HAP-1 (cell line): ENCODE results near the gene TRIM47.

ENCODE experiments used
- DNase-seq, 2 experiments: peaks; one replicate each; pipeline ENCODE4 v3.0.0-alpha.2; 2016 to 2020; ENCODE audit warnings: low spot score in 2 of 2
- H3K27me3 ChIP-seq: fragments of 250-450 bp; sonication (Bioruptor Pico); 2 replicates; pipeline ENCODE4 v1.5.1; 2020; ENCODE audit warnings: low read depth, mild to moderate bottlenecking, moderate library complexity
- H3K36me3 ChIP-seq: fragments of 250-450 bp; sonication (Bioruptor Pico); replicated peaks from 2 replicates; pipeline ENCODE4 v1.5.1; 2020; ENCODE audit warnings: mild to moderate bottlenecking
- H3K4me1 ChIP-seq: fragments of 250-450 bp; sonication (Bioruptor Pico); 2 replicates; pipeline ENCODE4 v1.5.1; 2020; ENCODE audit warnings: mild to moderate bottlenecking
- H3K4me3 ChIP-seq: fragments of 250-450 bp; sonication (Bioruptor Pico); 2 replicates; pipeline ENCODE4 v1.5.1; 2020; ENCODE audit warnings: mild to moderate bottlenecking, moderate library complexity
- H3K9me3 ChIP-seq: fragments of 250-450 bp; sonication (Bioruptor Pico); 2 replicates; pipeline ENCODE4 v1.5.1; 2020; ENCODE audit warnings: mild to moderate bottlenecking, moderate library complexity
- in situ Hi-C: fragments of 300-500 bp; cut with MboI; formaldehyde crosslinking; loops from 3 replicates; pipeline ENCODE4 v1.14.3; 2020; ENCODE audit warnings: low sequenced_read_pairs, inconsistent platforms, mixed read lengths

The TRIM47 gene

DNA sequence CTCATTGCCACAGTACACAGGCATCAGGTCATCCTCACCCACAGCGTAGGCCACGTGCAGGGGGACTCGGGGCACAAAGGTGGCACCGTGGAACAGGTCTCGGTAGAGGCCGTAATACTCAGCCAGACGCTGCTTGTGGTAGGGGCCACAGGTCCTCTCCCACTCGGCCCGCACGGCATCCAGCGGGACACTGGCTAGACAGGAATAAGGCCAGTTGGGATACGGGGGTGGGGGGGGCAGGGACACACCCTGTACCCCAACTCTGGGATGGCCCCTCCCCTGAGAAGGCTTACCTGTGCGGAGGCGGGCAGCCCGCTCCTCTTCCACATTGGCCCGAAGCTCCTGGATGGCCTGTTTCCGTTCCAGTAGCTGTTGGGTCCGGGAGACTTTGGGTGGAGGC is 23.3 kb upstream of the TRIM47 start:
- DNase-seq = no peak
- H3K27me3 ChIP-seq = no peaks in the 10 kb centered on the region
- H3K4me3 ChIP-seq = no peak overlapping the region
- peaks cover 57% of the 10 kb centered on the region for H3K36me3 ChIP-seq
- no peaks in the 10 kb centered on the region for H3K9me3 ChIP-seq
- in situ Hi-C loops = loop anchor here (25.0 kb wide), 1 partner anchor 386 kb away; no protein-coding TSS in a partner anchor
- H3K4me1 ChIP-seq = peaks cover 9% of the 10 kb centered on the region

DNA sequence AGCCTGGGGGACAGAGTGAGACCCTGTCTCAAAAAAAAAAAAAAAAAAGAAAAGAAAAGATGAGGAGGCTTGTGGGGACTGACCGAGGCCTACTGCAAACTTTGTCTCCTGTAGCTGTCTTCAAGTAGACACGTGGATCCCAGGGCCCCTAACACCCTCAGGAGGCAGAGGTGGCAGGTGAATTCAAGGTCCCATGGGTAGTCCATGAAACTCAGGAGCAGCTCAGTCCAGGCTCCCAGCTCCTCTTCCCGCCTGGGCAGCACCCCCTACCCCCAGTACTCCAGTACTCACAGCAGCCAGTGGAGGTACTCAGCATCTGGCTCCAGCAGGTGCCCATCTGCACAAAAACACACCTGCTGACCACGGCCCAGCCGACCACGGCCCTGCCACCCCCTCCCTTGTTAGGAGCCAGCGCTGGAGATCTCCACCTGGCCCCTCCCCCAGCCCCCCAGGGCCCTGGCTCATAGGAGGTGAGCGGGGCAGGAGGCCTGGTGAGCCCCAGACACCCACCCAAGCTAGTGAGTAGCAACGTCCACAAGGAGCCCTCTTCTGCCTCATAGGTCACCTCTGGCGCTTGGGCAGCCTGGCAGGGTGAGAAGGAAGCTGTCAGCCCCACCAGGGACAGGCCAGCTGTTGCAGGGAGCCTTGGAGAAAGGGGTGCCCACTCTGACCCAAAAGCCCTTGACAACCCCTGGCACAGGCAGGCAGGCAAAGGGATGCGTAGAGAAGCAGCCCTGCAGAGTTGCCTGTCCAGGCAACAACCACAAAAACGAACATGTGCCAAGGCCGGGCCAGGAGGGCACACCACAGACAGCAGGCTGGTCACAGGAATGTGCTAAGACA is 22.5 kb upstream of the TRIM47 start:
- in situ Hi-C loops = loop anchor here (25.0 kb wide), 1 partner anchor 386 kb away; no protein-coding TSS in a partner anchor
- no peak for DNase-seq
- Histone ChIP-seq H3K9me3 (no peaks in the 10 kb centered on the region), H3K4me3 (no peak overlapping the region), H3K4me1 (peaks cover 9% of the 10 kb centered on the region), H3K27me3 (no peaks in the 10 kb centered on the region), H3K36me3 (peaks cover 57% of the 10 kb centered on the region)

DNA sequence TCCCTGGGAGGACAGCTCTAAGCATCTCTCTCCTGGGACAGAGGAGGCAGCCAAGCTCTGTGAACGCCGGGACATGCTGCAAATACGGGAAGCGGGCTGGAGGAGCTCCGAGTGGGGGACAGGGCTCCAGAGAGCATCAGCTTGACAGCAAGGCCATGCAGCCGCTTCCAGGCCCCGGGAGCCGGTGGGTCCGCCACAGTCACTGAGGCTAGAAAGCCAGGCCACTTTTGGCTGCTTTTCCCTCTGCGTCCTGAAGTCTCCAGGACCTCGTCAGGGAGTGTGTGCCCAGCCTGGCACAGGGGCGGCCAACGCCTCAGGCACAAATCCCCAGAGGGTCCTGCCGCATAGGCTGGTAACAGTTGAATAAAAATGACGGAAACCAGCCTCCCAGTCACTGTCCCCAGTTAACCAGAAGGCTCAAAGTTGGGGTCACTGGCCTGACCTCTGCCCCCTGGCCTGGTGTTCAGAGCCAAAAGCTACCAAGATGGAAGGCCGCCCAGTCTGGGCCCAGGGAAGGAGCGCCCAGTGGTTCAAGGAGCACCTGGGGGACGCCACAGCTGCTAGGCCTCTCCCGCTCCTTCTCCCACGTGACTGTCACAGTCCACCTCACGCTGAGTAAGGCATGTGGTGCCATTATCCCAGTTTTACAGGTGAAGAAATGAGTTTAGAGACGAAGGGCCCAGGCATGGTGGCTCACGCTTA is 21.5 kb upstream of the TRIM47 start:
- Histone ChIP-seq H3K36me3 (peaks cover 57% of the 10 kb centered on the region), H3K4me1 (peaks cover 9% of the 10 kb centered on the region), H3K27me3 (no peaks in the 10 kb centered on the region), H3K9me3 (no peaks in the 10 kb centered on the region), H3K4me3 (no peak overlapping the region)
- DNase-seq = no peak
- in situ Hi-C loops = loop anchor here (25.0 kb wide), 1 partner anchor 387 kb away; no protein-coding TSS in a partner anchor

DNA sequence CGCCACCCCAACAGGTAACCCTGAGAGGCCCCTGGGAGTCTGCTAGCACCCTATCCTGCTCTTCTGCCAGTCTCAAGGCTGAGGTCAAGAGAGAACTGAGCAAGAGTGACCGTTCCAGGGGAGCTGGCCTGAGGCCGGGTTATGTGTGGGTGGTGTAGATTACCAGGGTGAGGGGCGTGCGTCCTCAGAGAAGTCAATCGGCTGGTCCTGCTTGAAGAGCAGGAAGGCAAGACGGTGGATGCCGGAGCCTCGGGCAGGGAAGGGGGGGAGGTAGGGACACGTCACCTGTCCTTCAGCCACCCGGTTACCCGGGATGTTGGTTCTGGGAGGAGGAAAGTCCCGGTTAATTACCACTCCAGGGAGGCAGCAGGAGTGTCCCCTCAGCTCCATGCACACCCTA is 21.0 kb upstream of the TRIM47 start:
- Histone ChIP-seq H3K27me3 (no peaks in the 10 kb centered on the region), H3K4me1 (peaks cover 9% of the 10 kb centered on the region), H3K9me3 (no peaks in the 10 kb centered on the region), H3K36me3 (peaks cover 57% of the 10 kb centered on the region), H3K4me3 (no peak overlapping the region)
- DNase-seq = no peak
- in situ Hi-C loops = no loop called here

DNA sequence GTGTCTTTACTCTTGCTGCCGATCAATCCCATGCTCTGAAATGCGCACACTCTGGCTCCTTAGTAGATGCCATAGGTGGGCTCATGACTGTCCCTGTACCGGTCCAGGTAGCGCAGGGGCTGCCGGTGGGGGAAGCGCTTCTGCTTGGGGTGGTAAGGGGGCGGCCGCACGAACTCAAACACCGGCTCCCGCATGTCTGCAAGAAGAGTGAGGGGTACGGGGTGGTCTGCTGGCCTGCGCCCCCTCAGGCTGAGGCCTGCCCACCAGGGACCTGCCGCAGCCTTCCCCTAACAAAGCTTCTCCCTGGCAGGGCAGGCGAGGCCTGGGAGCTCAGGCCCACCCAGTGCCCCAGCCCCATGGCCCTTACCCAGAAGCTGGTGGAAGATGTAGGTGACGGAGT is 20.4 kb upstream of the TRIM47 start:
- Histone ChIP-seq H3K4me3 (no peak overlapping the region), H3K9me3 (no peaks in the 10 kb centered on the region), H3K4me1 (peaks cover 8% of the 10 kb centered on the region), H3K27me3 (no peaks in the 10 kb centered on the region), H3K36me3 (peaks cover 57% of the 10 kb centered on the region)
- in situ Hi-C loops = no loop called here
- no peak for DNase-seq

DNA sequence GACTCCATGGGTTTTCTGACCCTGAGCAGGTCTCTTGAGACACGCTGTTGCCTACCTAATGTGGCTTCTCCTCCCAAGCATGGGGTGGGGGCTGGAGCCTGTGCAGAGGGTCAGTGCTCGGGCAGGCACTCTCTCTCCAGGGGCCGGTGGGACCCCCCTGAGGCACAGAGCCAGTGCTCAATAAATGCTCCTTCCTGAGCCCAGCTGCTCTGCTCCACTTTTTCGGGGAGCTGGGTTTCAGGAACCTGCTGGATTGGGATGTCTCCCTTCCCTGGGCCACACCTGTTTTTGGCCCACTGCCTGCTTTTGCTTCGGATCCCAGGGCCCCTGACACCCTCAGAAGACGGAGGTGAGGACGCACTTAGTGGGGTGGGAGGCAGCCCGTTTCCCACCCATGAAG is 19.7 kb upstream of the TRIM47 start:
- peaks cover 57% of the 10 kb centered on the region for H3K36me3 ChIP-seq
- in situ Hi-C loops = no loop called here
- no peak for DNase-seq
- H3K9me3 ChIP-seq = no peaks in the 10 kb centered on the region
- H3K4me3 ChIP-seq = no peak overlapping the region
- peaks cover 3% of the 10 kb centered on the region; the same call in 1 of the 2 replicates for H3K4me1 ChIP-seq
- H3K27me3 ChIP-seq = no peaks in the 10 kb centered on the region

DNA sequence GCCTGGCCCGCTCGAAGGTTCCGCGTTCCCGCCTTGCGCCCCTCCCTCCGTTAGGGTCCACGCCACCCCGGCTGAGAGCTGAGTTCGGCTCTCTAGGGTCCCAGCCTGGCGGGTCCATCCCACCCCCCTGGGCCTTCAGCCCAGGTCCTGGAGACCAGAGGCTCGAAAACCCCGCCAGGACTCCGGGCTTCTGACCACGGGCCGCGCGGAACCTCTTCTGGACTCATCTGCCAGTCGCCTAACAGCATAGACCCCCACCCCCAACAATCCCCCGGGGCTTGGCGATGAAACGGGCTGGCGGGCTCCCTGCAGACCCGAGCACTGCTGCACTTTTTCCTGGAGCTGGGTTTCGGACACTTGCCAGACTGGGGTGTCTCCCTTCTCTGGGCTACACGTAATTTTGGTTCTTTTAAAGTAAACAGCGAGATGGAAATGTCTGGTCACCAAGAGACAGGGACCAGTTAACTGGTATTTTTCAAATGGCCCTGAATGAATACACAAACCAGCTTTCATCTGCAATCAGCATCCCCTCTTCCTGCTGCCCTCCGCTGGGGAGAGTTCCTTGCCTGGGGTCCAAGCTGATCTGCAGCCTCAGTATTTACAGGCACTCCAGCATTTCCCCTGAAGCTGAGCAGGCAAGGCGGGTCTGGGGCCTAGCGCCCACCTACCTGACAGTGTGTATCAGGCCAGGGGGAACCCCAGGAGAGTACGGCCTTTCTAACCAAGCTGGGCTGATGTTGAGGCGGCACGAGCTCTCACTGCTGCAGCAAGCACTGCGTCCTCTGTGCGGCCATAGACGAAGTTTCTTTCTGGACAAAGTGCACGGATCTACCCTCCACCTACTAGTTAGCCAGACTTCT is 19.0 kb upstream of the TRIM47 start:
- peaks cover 50% of the 10 kb centered on the region for H3K36me3 ChIP-seq
- in situ Hi-C loops = no loop called here

DNA sequence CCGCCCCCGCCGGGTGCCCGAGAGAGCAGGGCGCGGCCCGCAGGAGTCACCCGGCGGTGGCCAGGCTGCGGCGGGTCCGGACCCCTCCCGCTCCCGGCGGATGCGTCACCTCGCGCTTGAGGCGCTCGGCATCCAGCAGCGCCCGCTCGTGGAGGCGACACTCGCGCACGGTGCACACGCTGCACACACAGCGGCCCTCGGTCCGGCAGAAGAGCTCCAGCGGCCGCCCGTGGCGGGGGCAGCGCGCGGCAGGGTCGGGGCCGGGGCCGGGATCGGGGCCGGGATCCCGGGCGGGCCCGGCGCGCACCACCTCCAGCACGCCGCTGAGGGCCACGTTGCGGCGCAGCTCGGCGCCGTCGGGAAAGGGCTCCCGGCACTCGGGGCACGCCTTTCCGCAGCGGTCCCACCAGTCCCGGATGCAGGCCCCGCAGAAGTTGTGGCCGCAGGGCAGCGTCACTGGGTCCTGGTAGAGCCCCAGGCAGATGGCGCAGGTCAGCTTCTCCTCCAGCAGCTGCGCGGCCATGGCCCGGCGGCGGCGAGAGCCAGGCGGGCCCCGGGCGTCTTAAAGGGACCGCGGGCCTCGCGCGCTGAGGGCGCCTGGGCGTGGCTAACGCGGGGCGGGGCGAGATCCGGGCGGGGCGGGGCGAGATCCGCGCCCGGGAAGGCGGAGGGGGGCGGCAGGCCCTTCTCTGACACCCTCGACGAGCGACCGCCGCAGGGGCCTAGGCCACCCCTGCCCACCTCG is 18.2 kb upstream of the TRIM47 start, which contains the start of gene TRIM65:
Gene TRIM65, minus strand, starts transcription at position 537 of the 745 bp plus-strand sequence. Its CDS starts 14 bp downstream, at position 523.
- Histone ChIP-seq H3K4me3 (peak within 1 kb of the TSS; percentile 68), H3K4me1 (peaks cover 3% of the 10 kb centered on the region; the same call in 1 of the 2 replicates), H3K36me3 (peaks cover 45% of the 10 kb centered on the region), H3K27me3 (no peaks in the 10 kb centered on the region), H3K9me3 (no peaks in the 10 kb centered on the region)
- in situ Hi-C loops = no loop called here
- peak; percentile 69 to 82 for DNase-seq

More for the DNA sequence above, 19.0 kb upstream of the TRIM47 start:
- Histone ChIP-seq H3K4me3 (peak overlapping the region; percentile 68), H3K4me1 (peaks cover 3% of the 10 kb centered on the region; the same call in 1 of the 2 replicates), H3K9me3 (no peaks in the 10 kb centered on the region), H3K27me3 (no peaks in the 10 kb centered on the region)
- DNase-seq = no peak

DNA sequence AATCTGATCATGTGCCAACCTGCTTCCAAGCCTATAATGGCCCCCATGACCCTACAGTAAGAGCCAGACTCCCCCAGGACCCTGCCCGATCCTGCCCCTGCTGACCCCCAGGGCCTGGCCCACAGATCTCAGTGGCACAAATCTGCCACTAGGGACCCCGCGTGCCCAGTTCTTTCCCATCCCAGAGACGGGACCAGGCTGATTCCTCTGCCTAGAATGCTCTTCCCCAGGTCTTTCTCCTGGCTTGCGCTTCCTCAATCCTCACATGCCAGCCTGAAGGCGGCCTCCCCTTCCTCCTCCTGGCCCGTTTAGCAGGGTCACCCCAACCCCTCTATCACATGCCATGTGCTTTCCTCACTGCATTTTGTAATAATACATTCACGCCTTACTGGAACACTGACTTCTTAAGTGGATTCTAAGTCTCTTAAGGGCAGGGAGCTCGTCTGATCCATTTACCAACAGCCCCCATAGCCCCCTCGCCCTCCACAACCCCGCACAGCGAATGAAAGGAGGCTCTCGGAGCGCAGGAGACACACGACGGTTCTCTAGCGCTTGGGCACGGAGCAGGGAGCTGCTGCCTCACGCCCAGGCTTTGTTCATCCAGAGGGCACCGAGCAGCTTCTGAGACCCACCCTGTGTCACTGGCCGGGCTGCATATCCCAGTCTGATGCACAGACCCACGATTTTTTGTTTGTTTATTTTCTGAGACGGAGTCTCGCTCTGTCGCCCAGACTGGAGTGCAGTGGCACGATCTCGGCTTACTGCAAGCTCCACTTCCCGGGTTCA is 17.2 kb upstream of the TRIM47 start:
- Histone ChIP-seq H3K27me3 (no peaks in the 10 kb centered on the region), H3K4me3 (peak overlapping the region; percentile 68), H3K4me1 (peaks cover 3% of the 10 kb centered on the region; the same call in 1 of the 2 replicates), H3K9me3 (no peaks in the 10 kb centered on the region), H3K36me3 (peaks cover 45% of the 10 kb centered on the region)
- in situ Hi-C loops = no loop called here
- DNase-seq = peak in 1 of 2 experiments; percentile 71

DNA sequence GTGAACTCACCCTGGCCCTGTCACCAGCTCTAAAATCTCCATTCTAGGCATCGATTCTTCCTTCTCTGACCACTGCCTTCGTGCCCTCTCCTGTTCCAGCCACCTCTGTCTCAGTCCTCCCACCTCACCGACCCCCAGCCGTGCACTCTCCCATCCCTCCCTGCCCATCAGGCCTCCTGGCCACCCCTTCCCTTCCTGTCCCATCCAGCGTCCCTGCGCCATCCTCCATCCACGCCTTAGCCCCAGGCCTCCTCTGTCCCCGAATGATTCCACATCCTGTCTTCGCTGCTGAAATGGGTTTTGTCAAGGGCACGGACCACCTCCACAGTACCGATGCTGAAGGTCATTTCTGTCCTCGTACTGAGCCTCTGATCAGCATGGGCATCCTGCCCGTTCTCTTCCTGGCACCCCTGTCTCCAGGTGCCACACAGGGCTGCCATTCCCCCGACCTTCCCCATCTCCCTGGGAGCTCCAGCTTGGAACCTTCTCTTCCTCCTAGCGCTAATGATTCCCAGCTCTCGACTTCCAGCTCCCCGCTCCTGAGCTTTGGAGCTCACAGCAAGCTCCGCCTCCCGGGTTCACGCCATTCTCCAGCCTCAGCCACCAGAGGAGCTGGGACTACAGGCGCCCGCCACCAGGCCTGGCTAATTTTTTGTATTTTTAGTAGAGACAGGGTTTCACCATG is 15.8 kb upstream of the TRIM47 start:
- no peak for DNase-seq
- peaks cover 40% of the 10 kb centered on the region for H3K36me3 ChIP-seq
- peaks cover 3% of the 10 kb centered on the region; the same call in 1 of the 2 replicates for H3K4me1 ChIP-seq
- no peak overlapping the region for H3K4me3 ChIP-seq
- no peaks in the 10 kb centered on the region for H3K9me3 ChIP-seq
- no peaks in the 10 kb centered on the region for H3K27me3 ChIP-seq
- in situ Hi-C loops = no loop called here

DNA sequence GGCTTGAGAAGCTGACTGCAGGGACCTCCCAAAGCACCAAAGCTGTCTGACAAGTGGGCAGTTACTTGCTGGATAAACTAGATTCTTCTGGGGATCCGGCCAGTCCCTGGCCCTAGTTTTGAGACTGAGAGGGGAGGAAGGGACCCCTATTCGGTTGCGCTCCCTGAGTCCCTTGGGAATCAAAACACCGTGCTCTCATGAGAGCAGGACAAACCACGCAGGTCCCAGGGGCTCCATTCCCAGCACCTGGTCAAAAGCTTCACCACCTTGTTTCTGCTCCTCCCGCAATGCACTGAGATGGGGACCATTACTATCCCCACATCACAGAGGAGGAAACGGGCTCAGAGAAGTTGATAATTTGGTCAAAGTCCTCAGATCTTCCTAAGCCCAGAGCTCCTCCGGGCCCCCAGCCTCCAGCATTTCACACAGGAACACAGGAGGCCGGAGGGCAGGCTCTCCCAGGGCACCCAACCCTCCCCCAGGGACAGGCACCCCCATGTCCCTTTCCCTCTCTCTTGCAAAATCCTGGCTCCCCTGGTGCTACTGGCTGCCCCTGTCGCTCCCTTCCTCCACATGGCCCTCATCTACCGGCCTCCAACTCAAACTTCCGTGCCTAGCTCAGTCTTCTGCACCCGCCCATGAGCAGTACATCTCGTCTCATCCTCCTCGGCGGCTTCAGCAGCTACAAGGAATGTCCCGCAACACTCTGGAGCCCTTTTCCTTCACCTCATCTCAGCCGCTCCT is 15.1 kb upstream of the TRIM47 start:
- DNase-seq = no peak
- in situ Hi-C loops = no loop called here
- Histone ChIP-seq H3K4me1 (peaks cover 3% of the 10 kb centered on the region; the same call in 1 of the 2 replicates), H3K4me3 (no peak overlapping the region), H3K27me3 (no peaks in the 10 kb centered on the region), H3K9me3 (no peaks in the 10 kb centered on the region), H3K36me3 (peaks cover 33% of the 10 kb centered on the region)
